HS-5 (cell line): Measurements from ENCODE around the gene TIMP1.

Experiments used
- DNase-seq: peaks from one replicate; pipeline ENCODE4 v3.0.0-alpha.2; 2012; ENCODE audit warnings: low read depth

Gene TIMP1

GRCh38 chrX:47634871-47635575 is 52.8 kb downstream of the TIMP1 start:
- DNase-seq, result no peak
